Measurements from ENCODE around the gene ACAD11. TPM values are rescaled to one million over a fixed set of nuclear protein-coding genes. Genes with fewer than 3 reads are reported as not detected.

ACAD11 gene
- total RNA-seq, 1 experiment from 2014 or later, result 12.6 TPM

- H2AFZ ChIP-seq (ENCODE audit: low read depth, low read length, poor library complexity, severe bottlenecking), result no peak overlapping the region
- intact Hi-C loops (cut with micrococcal nuclease), result no loop called here
- ChIA-PET CTCF (no interaction called here), POLR2A (no interaction called here), RAD21 (ENCODE audit: low non-redundant PET in 1 of 2, low total read pairs in 2 of 2, uncharacterized antibody in 2 of 2, unreplicated experiment in 2 of 2) (no interaction called here)
- H3K9ac ChIP-seq (ENCODE audit: low read length), result no peak overlapping the region
- BruUV-seq (replicated peaks), result no TSS peak
- H3K4me1 ChIP-seq (ENCODE audit: control insufficient read depth in 1 of 2, insufficient read depth in 2 of 2, low read length in 2 of 2), result no peaks in the 10 kb centered on the region
- no peak overlapping the region for H3K4me2 ChIP-seq (ENCODE audit: low read length)
- no peaks in the 10 kb centered on the region for H3K9me3 ChIP-seq (ENCODE audit: control insufficient read depth in 1 of 2, insufficient read depth in 1 of 2, low read depth in 1 of 2, low read length in 2 of 2)
- TF ChIP-seq TCF7L2 (IDR thresholded peaks at IDR 0.05; ENCODE audit: borderline replicate concordance, extremely low read depth, insufficient read depth, insufficient read length) (no peak), POLR2AphosphoS5 (IDR thresholded peaks at IDR 0.05; ENCODE audit: low read depth, low read length) (no peak), POLR2A (IDR thresholded peaks at IDR 0.05; ENCODE audit: borderline replicate concordance, extremely low read depth, insufficient read depth, insufficient read length) (no peak), ZFX (IDR thresholded peaks at IDR 0.05) (no peak), CTCF (IDR thresholded peaks at IDR 0.05 in 2 of 3, conservative IDR thresholded peaks at IDR 0.05 in 1 of 3; ENCODE audit: borderline replicate concordance in 1 of 3, insufficient read depth in 1 of 3, low read depth in 2 of 3, low read length in 2 of 3) (no peak), SP1 (IDR thresholded peaks at IDR 0.05; ENCODE audit: low read depth) (no peak), MAX (IDR thresholded peaks at IDR 0.05) (no peak), YY1 (IDR thresholded peaks at IDR 0.05; ENCODE audit: extremely low read depth, insufficient replicate concordance, low read depth, low read length) (no peak), CEBPB (IDR thresholded peaks at IDR 0.05; ENCODE audit: low read depth) (no peak), ELF1 (IDR thresholded peaks at IDR 0.05; ENCODE audit: borderline replicate concordance, low read depth) (no peak), ZNF274 (IDR thresholded peaks at IDR 0.05; ENCODE audit: low read depth, low read length) (no peak), EZH2 (IDR thresholded peaks at IDR 0.05) (no peak), FOSL1 (IDR thresholded peaks at IDR 0.05; ENCODE audit: low read depth) (no peak), EZH2phosphoT487 (IDR thresholded peaks at IDR 0.05; ENCODE audit: borderline replicate concordance) (no peak), SRF (IDR thresholded peaks at IDR 0.05; ENCODE audit: low read depth) (no peak), CBX3 (IDR thresholded peaks at IDR 0.05; ENCODE audit: low read depth) (no peak), EGR1 (IDR thresholded peaks at IDR 0.05; ENCODE audit: low read depth) (no peak)
- no peaks in the 10 kb centered on the region for H3K27me3 ChIP-seq (ENCODE audit: insufficient read depth, low read length)
- H3K36me3 ChIP-seq (ENCODE audit: control insufficient read depth in 1 of 2, insufficient read depth in 2 of 2, low read length in 2 of 2), result no peaks in the 10 kb centered on the region
- H4K20me1 ChIP-seq (ENCODE audit: insufficient read depth), result no peaks in the 10 kb centered on the region
- no peak overlapping the region for H3K4me3 ChIP-seq (replicated peaks in 1 of 2; ENCODE audit: low read depth in 1 of 2, low read length in 2 of 2)
- DNase-seq (ENCODE audit: low read depth, low spot score) (no peak), ATAC-seq (no peak)
- H3K27ac ChIP-seq (ENCODE audit: low read depth, low read length), result no peak overlapping the region
- H3K79me2 ChIP-seq (ENCODE audit: insufficient read depth, low read length), result no peaks in the 10 kb centered on the region
- no peaks in the 10 kb centered on the region for H3K9me2 ChIP-seq (ENCODE audit: insufficient read depth)
These were observed 96.1 kb downstream of the ACAD11 start for GRCh38 chr3:132563420-132564069.

Data from HCT116 (cell line).